Cardiac muscle cell (in vitro differentiated cells and primary cell): ENCODE results near the gene ABHD16A. TPM values are rescaled to one million over a fixed set of nuclear protein-coding genes. Genes with fewer than 3 reads are reported as not detected.

Source experiments
- DNase-seq, 2 donors: peaks; one replicate each; pipeline versions ENCODE4 v3.0.0 to v3.0.0-alpha.2; 2010 to 2017; ENCODE audit warnings: low read depth in 1 of 2, low spot score in 1 of 2
- H3K27ac ChIP-seq: fragments of 200-600 bp; sonication (generic); 2 replicates; pipeline ENCODE4 v1.5.1; 2016
- H3K27me3 ChIP-seq: fragments of 200-600 bp; sonication (generic); 2 replicates; pipeline ENCODE4 v1.6.0; 2016; ENCODE audit warnings: control low read depth
- H3K36me3 ChIP-seq: fragments of 200-600 bp; sonication (generic); 2 replicates; pipeline ENCODE4 v1.5.1; 2016; ENCODE audit warnings: control low read depth
- H3K4me1 ChIP-seq: fragments of 200-600 bp; sonication (generic); 2 replicates; pipeline ENCODE4 v1.8.1; 2017; ENCODE audit warnings: low read depth, mild to moderate bottlenecking, mixed run types
- H3K4me3 ChIP-seq: fragments of 200-600 bp; sonication (generic); 2 replicates; pipeline ENCODE4 v1.5.1; 2016; ENCODE audit warnings: mild to moderate bottlenecking
- H3K9me3 ChIP-seq: fragments of 200-600 bp; sonication (generic); 2 replicates; pipeline ENCODE4 v1.5.1; 2017; ENCODE audit warnings: low read depth, mild to moderate bottlenecking, control low read depth
- CTCF ChIP-seq: IDR thresholded peaks from 2 replicates; pipeline ENCODE4 v1.5.1; 2012; ENCODE audit warnings: low read depth, mild to moderate bottlenecking, low read length
- polyA plus RNA-seq: library from polyadenylated mRNA; unstranded; fragments of >200 nt; fragmentation: Nextera tagmentation; extraction: Ambion mirVana; gene quantifications from 2 replicates; pipeline ENCODE4 v1.2.1, GENCODE V29; 2016
- total RNA-seq: library from RNA; depleted of rRNA; stranded (reverse); fragments of >200 nt; gene quantifications from 2 replicates; pipeline ENCODE4 v1.2.3, GENCODE V29; 2016

The ABHD16A gene
- total and polyA plus RNA-seq, 2 experiments from 2014 or later, result 48.0 to 65.1 TPM

GRCh38 chr6:31744422-31744821 lies 41.3 kb upstream of the ABHD16A start:
- Histone ChIP-seq H3K27me3 (no peaks in the 10 kb centered on the region), H3K9me3 (no peaks in the 10 kb centered on the region), H3K27ac (no peak overlapping the region), H3K36me3 (no peaks in the 10 kb centered on the region), H3K4me3 (no peak overlapping the region), H3K4me1 (peaks cover 4% of the 10 kb centered on the region)
- no peak for DNase-seq
- no peak for TF ChIP-seq CTCF

GRCh38 chr6:31742894-31743293 lies 39.8 kb upstream of the ABHD16A start:
- peaks cover 12% of the 10 kb centered on the region for H3K4me1 ChIP-seq
- no peaks in the 10 kb centered on the region for H3K9me3 ChIP-seq
- no peak for DNase-seq
- no peak overlapping the region for H3K4me3 ChIP-seq
- no peaks in the 10 kb centered on the region for H3K36me3 ChIP-seq
- no peak for TF ChIP-seq CTCF
- H3K27ac ChIP-seq, result no peak overlapping the region
- no peaks in the 10 kb centered on the region for H3K27me3 ChIP-seq

GRCh38 chr6:31741815-31742214 lies 38.7 kb upstream of the ABHD16A start:
- DNase-seq, result no peak
- TF ChIP-seq CTCF, result no peak
- no peak overlapping the region for H3K4me3 ChIP-seq
- no peak overlapping the region for H3K27ac ChIP-seq
- H3K36me3 ChIP-seq, result no peaks in the 10 kb centered on the region
- no peaks in the 10 kb centered on the region for H3K9me3 ChIP-seq
- H3K4me1 ChIP-seq, result peaks cover 21% of the 10 kb centered on the region
- H3K27me3 ChIP-seq, result no peaks in the 10 kb centered on the region

- Histone ChIP-seq H3K27me3 (no peaks in the 10 kb centered on the region), H3K27ac (no peak overlapping the region), H3K4me3 (peak overlapping the region; percentile 55), H3K36me3 (no peaks in the 10 kb centered on the region), H3K9me3 (no peaks in the 10 kb centered on the region), H3K4me1 (peaks cover 24% of the 10 kb centered on the region)
- no peak for DNase-seq
- no peak for TF ChIP-seq CTCF
Measured at GRCh38 chr6:31740397-31741223, 37.5 kb upstream of the ABHD16A start.

GRCh38 chr6:31739639-31740396 lies 36.7 kb upstream of the ABHD16A start, which contains the start of gene MSH5:
Gene MSH5 (plus strand): TSS chr6:31740005. CDS start chr6:31740467, 462 bp downstream.
- Histone ChIP-seq H3K36me3 (no peaks in the 10 kb centered on the region), H3K4me1 (peaks cover 24% of the 10 kb centered on the region), H3K9me3 (no peaks in the 10 kb centered on the region), H3K27me3 (no peaks in the 10 kb centered on the region), H3K27ac (peak within 1 kb of the TSS; percentile 13), H3K4me3 (peak within 1 kb of the TSS; percentile 55)
- no peak for TF ChIP-seq CTCF
- peak; percentile 99 for DNase-seq
